HG02938 (cell line): Measurements from ENCODE around the gene ROBO2.

Experiments
- ATAC-seq: cut with Tn5 transposase; IDR thresholded peaks from one replicate; pipeline ENCODE4 v1.9.1; 2021; ENCODE audit warnings: mild to moderate bottlenecking, moderate library complexity; ENCODE audit not compliant: unreplicated experiment

The ROBO2 gene

DNA sequence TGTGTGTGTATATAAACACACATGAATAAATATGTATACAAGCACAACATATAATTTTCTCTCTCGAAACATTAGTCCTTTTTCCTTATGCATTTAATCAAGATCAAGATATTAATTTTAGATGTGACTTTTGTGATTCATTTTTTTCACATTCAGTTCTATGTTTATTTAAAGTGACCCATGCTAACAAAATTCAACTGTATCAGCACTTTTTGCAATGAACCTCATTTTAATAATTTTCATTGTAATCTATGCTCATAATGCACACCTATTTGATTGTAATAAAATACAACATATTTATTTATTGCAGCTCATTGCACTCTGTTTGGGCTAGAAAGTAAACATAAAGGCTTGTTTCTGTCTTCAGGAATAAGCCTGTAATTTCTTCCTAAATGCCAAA lies 586.3 kb downstream of the ROBO2 start:
- ATAC-seq = no peak

DNA sequence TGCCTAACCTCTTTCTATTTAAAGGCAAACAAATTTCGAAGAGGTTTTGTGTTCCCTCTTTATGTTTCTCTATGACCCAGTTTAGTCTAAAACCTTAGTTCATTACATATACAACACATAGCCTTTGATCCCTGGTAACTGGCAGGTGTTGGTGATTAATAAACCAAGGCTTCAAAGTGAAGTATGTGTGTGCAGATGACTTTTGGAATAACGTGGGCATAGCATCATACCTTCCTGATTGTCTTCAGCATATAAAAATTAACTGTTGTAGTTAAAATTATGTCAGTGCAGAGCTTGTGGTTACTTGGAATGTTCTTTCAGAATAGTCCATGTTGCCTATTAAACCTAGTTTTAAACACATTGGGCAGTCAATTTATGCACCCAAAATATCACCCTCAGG lies 608.3 kb downstream of the ROBO2 start:
- no peak for ATAC-seq

DNA sequence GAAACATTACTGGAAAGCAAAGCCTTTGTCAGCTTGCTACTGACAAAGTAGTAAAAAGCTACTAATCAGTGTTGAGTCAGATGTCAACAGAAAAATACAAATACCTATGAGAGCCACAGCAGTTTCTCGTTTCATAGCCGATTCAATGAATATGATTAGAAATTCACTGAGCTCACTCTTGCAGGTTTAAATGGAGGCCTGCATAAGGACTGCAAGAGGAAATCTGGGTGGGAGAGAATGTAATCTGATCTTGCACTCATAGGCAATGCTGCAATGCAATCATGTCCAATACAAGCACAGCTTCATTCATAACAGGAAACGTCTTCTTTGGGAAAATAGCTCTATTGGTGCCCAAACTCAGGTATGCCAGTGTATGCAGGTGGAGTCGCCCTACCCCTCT lies 608.8 kb downstream of the ROBO2 start:
- no peak for ATAC-seq

DNA sequence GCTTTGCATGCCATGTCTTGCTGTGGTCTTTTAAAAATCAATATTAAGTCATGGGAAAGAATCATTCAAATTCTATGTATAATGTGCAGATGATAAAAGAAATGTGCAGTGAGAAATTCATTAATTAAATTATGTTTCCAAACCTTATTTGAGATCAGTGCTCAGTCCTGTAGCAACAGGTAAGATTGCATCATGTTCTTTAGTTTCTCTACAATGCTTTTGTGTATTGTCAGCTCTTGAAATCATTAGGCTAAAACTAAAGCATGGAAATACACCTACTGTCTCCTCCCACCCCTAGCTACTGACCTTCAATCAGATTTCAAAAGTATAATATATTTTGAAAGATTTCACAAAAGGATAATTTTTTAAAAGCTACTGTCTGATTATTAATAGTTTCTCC lies 612.7 kb downstream of the ROBO2 start:
- ATAC-seq = no peak

DNA sequence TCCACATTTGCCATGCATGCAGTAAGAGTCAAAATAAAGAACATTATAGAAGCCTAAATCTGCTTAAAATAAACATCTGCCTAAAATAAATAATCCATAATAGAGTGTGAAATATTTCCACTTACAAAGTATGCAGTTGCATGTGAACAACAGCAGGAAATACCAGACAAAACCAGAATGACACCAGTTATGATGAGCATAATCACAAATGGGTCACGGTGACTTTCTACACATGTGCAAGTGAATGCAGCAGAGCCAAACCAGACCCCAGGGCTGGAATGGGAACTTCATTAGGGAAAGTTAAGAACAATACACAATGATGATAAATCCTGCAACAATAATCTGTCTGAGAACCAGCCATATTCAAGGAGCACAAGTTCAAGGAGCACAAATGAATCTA lies 615.5 kb downstream of the ROBO2 start:
- no peak for ATAC-seq

DNA sequence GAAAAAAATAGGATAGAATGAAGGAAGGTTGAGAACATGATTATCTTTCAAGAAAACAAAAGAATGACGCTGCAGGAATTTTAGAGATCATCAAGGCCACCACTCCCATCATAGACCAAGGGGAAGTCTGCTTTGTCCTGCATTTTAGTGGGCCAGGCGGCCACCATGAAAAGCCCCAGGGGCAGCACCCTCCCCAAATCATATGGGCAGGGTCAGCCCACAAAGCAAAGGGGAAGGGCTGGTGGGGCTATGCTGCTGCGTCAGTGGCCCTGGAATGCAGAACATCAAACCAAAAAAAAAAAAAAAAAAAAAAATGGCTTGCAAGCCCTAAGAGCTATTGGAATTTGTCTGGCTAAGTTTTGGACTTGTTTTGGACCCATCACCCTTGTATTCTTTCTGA lies 620.8 kb downstream of the ROBO2 start:
- ATAC-seq = no peak

DNA sequence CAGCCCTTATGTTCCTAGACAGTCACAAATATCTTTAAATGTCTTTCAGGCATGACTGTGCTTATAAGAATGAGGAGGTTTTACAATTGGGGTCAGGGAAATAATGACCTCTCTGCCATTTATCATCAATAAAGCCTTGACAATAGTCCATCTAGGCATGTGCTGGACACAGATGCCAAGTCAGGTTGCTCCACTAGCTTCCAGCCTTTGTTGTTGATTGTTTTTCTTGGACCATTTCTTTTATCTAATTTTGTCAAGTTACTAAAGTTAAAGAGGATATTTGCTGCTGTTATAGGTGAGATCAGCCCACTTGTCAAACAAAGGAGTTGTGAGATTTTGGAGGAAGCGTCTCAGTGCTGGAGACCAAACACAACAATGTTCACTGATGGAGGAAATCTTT lies 628.0 kb downstream of the ROBO2 start:
- ATAC-seq = no peak

DNA sequence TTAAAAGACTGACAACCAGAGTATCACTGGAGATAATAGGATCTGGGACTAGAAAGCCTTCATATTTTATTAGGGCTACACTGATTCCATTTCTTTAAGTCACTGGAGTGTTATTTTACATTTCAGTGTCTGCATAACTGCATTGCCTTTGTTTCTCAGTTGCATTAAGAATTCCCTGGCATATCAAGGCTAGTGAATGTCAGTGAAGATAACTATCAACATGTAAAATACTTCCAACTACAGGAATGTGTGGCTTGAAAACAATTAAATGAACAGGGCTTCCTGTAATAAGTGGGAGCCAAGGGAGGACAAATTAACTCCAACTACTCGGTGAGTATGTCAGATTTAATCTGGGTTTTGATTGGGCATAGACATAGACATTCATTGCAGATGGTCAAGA lies 628.5 kb downstream of the ROBO2 start:
- no peak for ATAC-seq

DNA sequence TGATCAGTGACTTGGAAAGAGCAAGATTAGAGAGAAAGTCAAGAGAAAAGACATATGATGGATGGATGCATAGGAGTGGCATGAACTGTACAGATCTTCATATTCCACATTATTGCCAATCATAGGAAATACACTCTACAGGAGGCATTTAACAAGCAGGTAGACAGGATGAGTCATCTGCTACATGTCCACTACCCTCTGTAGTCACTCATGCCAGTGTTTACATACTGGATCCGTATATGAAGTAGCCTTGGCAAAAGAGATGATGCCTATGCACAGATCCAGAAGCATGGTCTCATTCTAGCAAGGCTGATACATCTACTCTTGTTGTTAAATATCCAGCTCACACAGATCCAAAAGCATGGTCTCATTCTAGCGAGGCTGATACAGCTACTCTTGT lies 632.1 kb downstream of the ROBO2 start:
- no peak for ATAC-seq

DNA sequence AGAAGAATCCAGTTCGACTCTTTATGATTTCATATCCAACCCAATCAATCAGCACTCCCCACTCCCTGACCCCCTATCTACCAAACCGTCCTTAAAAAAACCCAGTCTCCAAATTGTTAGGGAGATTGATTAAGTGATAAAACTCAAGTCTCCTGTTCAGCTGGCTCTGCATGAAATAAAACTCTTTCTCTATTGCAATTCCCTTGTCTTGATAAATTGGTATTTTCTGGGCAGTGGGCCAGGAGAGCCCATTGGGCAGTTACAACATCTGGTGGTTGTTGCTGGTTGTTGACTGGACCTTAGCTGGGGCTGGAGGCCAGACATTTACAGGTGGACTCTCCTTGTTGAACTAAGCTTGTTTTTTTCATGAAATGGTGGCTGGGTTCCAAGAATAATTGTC lies 642.3 kb downstream of the ROBO2 start:
- ATAC-seq = no peak

DNA sequence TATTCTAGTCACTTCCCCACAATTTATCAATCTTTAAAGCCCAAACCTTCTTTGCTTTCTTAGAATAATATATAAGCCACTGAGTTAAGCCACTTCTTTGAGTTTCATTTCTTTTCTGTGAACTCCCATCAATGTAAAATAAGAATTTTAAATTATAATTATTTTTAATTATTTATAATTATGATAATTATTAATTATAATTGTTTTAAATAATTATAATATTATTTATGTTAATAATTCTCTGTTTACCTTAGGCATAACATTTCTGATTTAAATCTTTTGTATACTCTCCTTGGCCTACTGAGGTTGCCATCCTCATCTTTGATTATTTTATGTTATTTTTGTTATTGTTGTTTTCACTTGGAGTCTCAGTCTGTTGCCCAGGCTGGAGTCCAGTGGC lies 644.2 kb downstream of the ROBO2 start:
- no peak for ATAC-seq

DNA sequence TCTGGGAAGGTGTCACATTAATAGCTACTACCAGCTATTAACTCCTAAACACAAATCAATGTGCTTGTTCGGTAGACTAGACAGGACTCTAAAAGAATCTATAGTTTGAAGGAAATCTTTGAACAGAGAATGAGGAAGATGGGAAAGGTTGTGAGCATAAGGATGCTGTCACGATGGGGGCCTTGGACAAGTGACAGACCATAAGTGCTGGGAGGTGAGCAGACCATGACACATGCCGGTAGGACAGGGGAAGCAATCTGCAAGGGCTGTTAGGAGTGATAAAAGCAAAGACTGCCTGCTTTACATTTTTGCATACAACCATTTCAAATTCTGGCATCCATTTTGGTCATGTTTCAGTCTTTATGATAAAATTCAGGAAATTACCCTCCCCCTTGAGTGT lies 645.8 kb downstream of the ROBO2 start:
- no peak for ATAC-seq

DNA sequence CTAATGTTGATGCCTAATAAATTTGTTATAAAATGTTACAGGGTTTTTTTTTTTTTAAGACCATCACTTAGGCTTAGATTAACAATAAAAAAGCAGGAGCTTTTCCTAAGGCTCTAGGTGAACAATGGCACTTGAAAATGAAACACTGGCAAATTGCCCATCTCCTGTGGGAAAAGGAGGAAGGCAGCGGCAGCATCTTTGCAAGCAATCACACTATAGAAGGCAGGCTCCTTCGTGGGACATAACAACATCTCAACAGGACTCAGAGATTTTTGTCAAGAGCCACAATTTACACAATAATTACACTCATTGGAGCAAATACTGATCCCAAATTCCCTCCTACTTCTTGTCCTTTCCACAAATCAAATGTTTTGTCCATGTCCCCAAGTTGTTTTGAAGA lies 646.7 kb downstream of the ROBO2 start:
- ATAC-seq = no peak

DNA sequence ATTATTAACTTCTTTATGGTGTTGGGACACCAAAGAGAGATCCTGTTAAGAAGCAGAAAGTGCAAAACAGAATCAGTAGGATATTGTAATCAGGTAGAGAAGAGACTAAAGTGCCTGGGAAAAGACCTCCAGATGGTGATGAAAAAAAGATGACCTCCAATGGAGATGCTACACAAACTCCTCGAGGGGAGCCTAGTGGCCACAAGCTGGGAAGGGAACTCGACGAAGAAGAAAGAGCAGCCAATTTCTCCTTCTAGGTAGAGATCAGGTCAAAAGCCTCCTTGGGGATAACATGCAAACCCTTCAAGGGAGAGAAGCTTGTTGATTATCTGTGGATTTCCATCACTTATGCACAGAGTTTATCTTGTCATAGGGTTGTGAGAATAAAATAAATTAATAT lies 647.6 kb downstream of the ROBO2 start:
- ATAC-seq = no peak

DNA sequence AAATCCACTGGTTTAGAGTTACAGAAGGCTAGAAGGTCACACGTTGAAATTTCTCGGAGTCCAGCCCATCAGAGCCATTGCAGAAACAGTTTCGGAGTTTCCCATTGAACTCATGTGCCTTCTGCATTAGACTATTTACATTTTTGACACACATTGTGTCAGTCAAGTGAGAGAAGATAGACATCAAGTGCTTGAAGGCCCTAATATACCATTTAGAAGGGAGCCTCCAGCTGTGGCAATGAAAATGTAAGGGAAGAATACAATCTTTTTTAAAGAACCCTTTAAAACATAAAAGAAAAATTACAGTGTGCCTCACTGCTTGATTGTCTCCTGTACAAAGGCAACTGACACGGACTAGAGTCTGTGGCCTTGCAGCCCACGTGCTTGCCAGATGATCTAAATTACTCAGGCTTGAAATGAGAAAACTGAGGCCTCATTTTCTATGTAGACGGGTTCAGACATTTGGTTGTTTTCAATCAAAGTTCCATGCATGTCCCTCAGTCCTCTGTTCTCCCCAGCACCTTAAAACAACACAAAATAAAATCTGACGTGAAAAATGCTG lies 650.5 kb downstream of the ROBO2 start:
- ATAC-seq = no peak

DNA sequence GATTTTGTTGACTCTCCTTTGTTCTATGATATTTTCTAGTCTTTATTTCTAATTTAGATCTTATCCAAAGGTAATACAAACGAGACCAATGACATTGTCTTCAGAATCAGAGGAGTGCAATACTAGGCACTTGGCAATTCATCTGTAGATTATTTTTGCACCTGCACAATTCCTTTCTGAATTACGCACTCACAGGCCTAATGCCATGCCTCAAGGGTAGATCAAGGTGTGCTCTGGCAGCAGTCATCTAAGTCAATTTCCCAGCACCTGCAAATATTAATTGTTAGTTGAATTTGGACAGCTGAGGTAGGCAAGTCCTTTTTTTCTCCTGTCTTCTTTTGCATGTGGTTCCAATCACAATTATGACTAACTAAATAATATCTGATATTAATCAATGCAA lies 653.2 kb downstream of the ROBO2 start:
- ATAC-seq = no peak

DNA sequence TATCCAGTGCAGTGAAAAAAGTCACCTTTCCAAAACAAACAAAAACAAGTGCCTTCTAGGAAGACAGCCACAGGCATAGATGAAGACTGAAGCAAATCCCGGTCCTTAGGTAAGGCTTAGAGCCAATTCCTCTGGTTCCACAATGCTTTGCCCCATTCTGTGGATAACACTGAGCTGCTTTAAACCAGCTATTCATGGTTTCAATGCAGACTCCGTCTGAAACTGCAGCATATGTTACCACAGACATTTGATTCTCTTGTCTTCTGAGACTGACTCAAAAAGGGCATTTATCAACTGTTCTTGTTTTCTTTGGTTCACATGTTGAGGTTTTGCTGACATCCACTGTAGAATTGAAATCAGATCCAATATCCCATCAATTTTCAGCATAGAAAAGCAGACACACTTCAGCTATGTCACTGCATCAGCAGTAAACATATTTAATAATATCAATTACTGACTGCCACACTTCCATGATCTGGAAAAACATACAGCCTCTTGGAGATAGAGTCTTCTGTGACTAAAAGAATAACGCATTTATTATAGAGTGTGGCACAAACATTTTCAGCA lies 659.3 kb downstream of the ROBO2 start:
- no peak for ATAC-seq
